Measurements from ENCODE around the gene C6orf89. TPM values are rescaled to one million over a fixed set of nuclear protein-coding genes. Genes with fewer than 3 reads are reported as not detected.

C6orf89 gene
- total RNA-seq, 6 donors from 2014 or later, result 22.0 to 60.8 (median 42.5) TPM

GRCh38 chr6:36976509-36976908 lies 90.8 kb downstream of the C6orf89 start:
- ATAC-seq (ENCODE audit: low FRiP score in 2 of 2) (no peak), DNase-seq (no peak)
- no peaks in the 10 kb centered on the region for H3K27me3 ChIP-seq
- H3K4me1 ChIP-seq, result peaks cover 6 to 24% (median 18%) of the 10 kb centered on the region in 4 donors
- 87 to 92% methylated on average over 6 to 7 of the region's 7 CpGs for WGBS, 2 donors
- TF ChIP-seq POLR2A (IDR thresholded peaks at IDR 0.05) (no peak), POLR2AphosphoS5 (IDR thresholded peaks at IDR 0.05) (no peak), EP300 (IDR thresholded peaks at IDR 0.05) (no peak), CTCF (IDR thresholded peaks at IDR 0.05) (no peak)
- peaks cover 57 to 88% (median 77%) of the 10 kb centered on the region in 4 donors for H3K36me3 ChIP-seq
- H3K27ac ChIP-seq, result peak overlapping the region in 2 of 4 donors; percentile 18 to 20
- H3K9me3 ChIP-seq, result no peaks in the 10 kb centered on the region
- no peak overlapping the region for H3K4me3 ChIP-seq

GRCh38 chr6:36976931-36977330 lies 91.2 kb downstream of the C6orf89 start:
- TF ChIP-seq POLR2A (IDR thresholded peaks at IDR 0.05) (no peak), EP300 (IDR thresholded peaks at IDR 0.05) (no peak), POLR2AphosphoS5 (IDR thresholded peaks at IDR 0.05) (no peak), CTCF (IDR thresholded peaks at IDR 0.05) (no peak)
- H3K4me3 ChIP-seq, result no peak overlapping the region
- H3K9me3 ChIP-seq, result no peaks in the 10 kb centered on the region
- H3K4me1 ChIP-seq, result peaks cover 6 to 25% (median 19%) of the 10 kb centered on the region in 4 donors
- 90 to 91% methylated on average over 6 of the region's 6 CpGs for WGBS, 2 donors
- H3K27me3 ChIP-seq, result no peaks in the 10 kb centered on the region
- DNase-seq (no peak), ATAC-seq (ENCODE audit: low FRiP score in 2 of 2) (no peak)
- peaks cover 52 to 84% (median 72%) of the 10 kb centered on the region in 4 donors for H3K36me3 ChIP-seq
- H3K27ac ChIP-seq, result peak overlapping the region in 1 of 4 donors; percentile 18

- peak in 3 of 6 experiments; percentile 22 to 26 (median 24) for TF ChIP-seq CTCF (IDR thresholded peaks at IDR 0.05)
- TF ChIP-seq POLR2AphosphoS5 (IDR thresholded peaks at IDR 0.05), result no peak
- no peak overlapping the region for H3K4me3 ChIP-seq
- H3K27ac ChIP-seq, result peak overlapping the region in 2 of 4 donors; percentile 26 to 56
- WGBS, 2 donors, result 87 to 88% methylated on average over 11 to 16 of the region's 16 CpGs
- H3K4me1 ChIP-seq, result peaks cover 11 to 30% (median 22%) of the 10 kb centered on the region in 4 donors
- peaks cover 47 to 78% (median 67%) of the 10 kb centered on the region in 4 donors for H3K36me3 ChIP-seq
- no peaks in the 10 kb centered on the region for H3K9me3 ChIP-seq
- peak in 1 of 2 donors; percentile 66 for DNase-seq
- no peaks in the 10 kb centered on the region for H3K27me3 ChIP-seq
- peak in 1 of 2 donors; percentile 15 for ATAC-seq (ENCODE audit: low FRiP score in 2 of 2)
Observed at GRCh38 chr6:36977470-36977941, 91.8 kb downstream of the C6orf89 start.

Other genes with a start within 250 kb of the C6orf89 start
- 100 to 1,000 TPM in 4 of 6 donors, 10 to 100 TPM in 2; 61.8 to 186 (median 127) TPM for gene CDKN1A, start 207.2 kb upstream of the C6orf89 start, total RNA-seq
- 1 to 10 TPM in 3 of 6 donors, under 1 TPM in 3; 0.20 to 3.1 (median 1.2) TPM for gene RAB44, start 188.1 kb upstream of the C6orf89 start, total RNA-seq
- gene CPNE5, start 46.5 kb upstream of the C6orf89 start, total RNA-seq, result 1 to 10 TPM in 4 of 6 donors, under 1 TPM in 2; 0.89 to 5.4 (median 2.5) TPM
- gene PPIL1, start 11.1 kb upstream of the C6orf89 start, total RNA-seq, result 10 to 100 TPM in 3 of 6 donors, 1 to 10 TPM in 3; 2.2 to 21.7 (median 11.9) TPM
- gene PI16, start 68.8 kb downstream of the C6orf89 start, total RNA-seq, result 10 to 100 TPM in 1 of 6 donors, 1 to 10 TPM in 3, under 1 TPM in 1, not detected in 1; 0.44 to 78.9 (median 4.7) TPM
- 100 to 1,000 TPM; 184 to 283 (median 219) TPM for gene MTCH1, start 100.2 kb downstream of the C6orf89 start, total RNA-seq
- 100 to 1,000 TPM in 3 of 6 donors, 10 to 100 TPM in 3; 50.8 to 204 (median 92.3) TPM for gene FGD2, start 119.7 kb downstream of the C6orf89 start, total RNA-seq